PC-9 (cell line): ENCODE measurements around the gene TBCK. TPM values are rescaled to one million over a fixed set of nuclear protein-coding genes. Genes with fewer than 3 reads are reported as not detected.

Experiments
- BruUV-seq: library from RNA; stranded (reverse); fragments of 400-500 nt; replicated peaks from 2 replicates; lab custom pipeline; 2021; lab: Mats Ljungman, UMichigan
- CTCF ChIA-PET: fragments of 300-600 bp; sonication (Branson Sonifier 250); formaldehyde crosslinking; loops from one replicate; lab custom pipeline; 2022; ENCODE audit warnings: antibody characterized with exemption; lab: Charles Lee
- POLR2A ChIA-PET: fragments of 300-600 bp; sonication (Branson Sonifier 250); formaldehyde crosslinking; loops from one replicate; lab custom pipeline; 2022; ENCODE audit warnings: antibody characterized with exemption; ENCODE audit not compliant: unreplicated experiment; lab: Charles Lee
- DNase-seq, 2 experiments: peaks; one replicate each; pipeline versions ENCODE4 v3.0.0 to v3.0.0-alpha.2; 2015 to 2022; ENCODE audit warnings: mixed read lengths in 1 of 2
- H2AFZ ChIP-seq: fragments of 200-600 bp; sonication (generic); 2 replicates; pipeline ENCODE4 v1.8.1; 2017; ENCODE audit warnings: antibody characterized with exemption
- H3F3A ChIP-seq: fragments of 200-600 bp; sonication (generic); 2 replicates; pipeline ENCODE4 v1.8.1; 2017; ENCODE audit warnings: antibody characterized with exemption, mild to moderate bottlenecking, low read depth; ENCODE audit not compliant: insufficient read depth
- H3K27ac ChIP-seq: fragments of 200-600 bp; sonication (generic); 2 replicates; pipeline ENCODE4 v1.6.1; 2016; ENCODE audit warnings: mixed run types
- H3K27me3 ChIP-seq: fragments of 200-600 bp; sonication (generic); 2 replicates; pipeline ENCODE4 v1.6.1; 2016; ENCODE audit warnings: low read depth, mixed run types; ENCODE audit not compliant: insufficient read depth
- H3K36me3 ChIP-seq: fragments of 200-600 bp; sonication (generic); 2 replicates; pipeline ENCODE4 v1.6.1; 2016; ENCODE audit warnings: low read depth, mixed run types
- H3K4me1 ChIP-seq: fragments of 200-600 bp; sonication (generic); replicated peaks from 2 replicates; pipeline ENCODE4 v1.6.1; 2016; ENCODE audit warnings: mixed run types; ENCODE audit not compliant: insufficient read depth
- H3K4me2 ChIP-seq: fragments of 200-600 bp; sonication (generic); 2 replicates; pipeline ENCODE4 v1.6.1; 2017; ENCODE audit warnings: mixed run types
- H3K4me3 ChIP-seq: fragments of 200-600 bp; sonication (generic); 2 replicates; pipeline ENCODE4 v1.6.1; 2016; ENCODE audit warnings: mixed run types
- H3K79me2 ChIP-seq: fragments of 200-600 bp; sonication (generic); 2 replicates; pipeline ENCODE4 v1.6.1; 2017; ENCODE audit warnings: low read depth, mixed run types
- H3K9me2 ChIP-seq: fragments of 200-600 bp; sonication (generic); 2 replicates; pipeline ENCODE4 v1.8.1; 2017; ENCODE audit warnings: mild to moderate bottlenecking; ENCODE audit not compliant: insufficient read depth
- H3K9me3 ChIP-seq: fragments of 200-600 bp; sonication (generic); 2 replicates; pipeline ENCODE4 v1.8.1; 2016; ENCODE audit warnings: low read depth; ENCODE audit not compliant: insufficient read depth
- H4K20me1 ChIP-seq: fragments of 200-600 bp; sonication (generic); 2 replicates; pipeline ENCODE4 v1.8.1; 2017; ENCODE audit not compliant: insufficient read depth
- CTCF ChIP-seq: fragments of 200-600 bp; sonication (generic); conservative IDR thresholded peaks from 2 replicates; pipeline ENCODE4 v1.6.1; 2017; ENCODE audit warnings: mixed run types, antibody characterized with exemption, mild to moderate bottlenecking, moderate library complexity
- EZH2 ChIP-seq: fragments of 200-600 bp; sonication (generic); IDR thresholded peaks from 2 replicates; pipeline ENCODE4 v1.8.0; 2017; ENCODE audit warnings: antibody characterized with exemption, low read depth
- intact Hi-C: fragments of 100-400 bp; cut with micrococcal nuclease; formaldehyde crosslinking; loops from one replicate; pipeline ENCODE4 v1.10.0; 2022; ENCODE audit not compliant: unreplicated experiment
- total RNA-seq: library from RNA; stranded (reverse); gene quantifications from 2 replicates; pipeline ENCODE4 v1.2.3, GENCODE V29; 2021

Gene TBCK
- total RNA-seq, 1 experiment from 2014 or later: 18.7 TPM

- H3K36me3 ChIP-seq: no peaks in the 10 kb centered on the region
- TF ChIP-seq EZH2: no peak
- H3K9me3 ChIP-seq: no peaks in the 10 kb centered on the region
- H3K27ac ChIP-seq: no peak overlapping the region
- POLR2A ChIA-PET: no interaction called here
- no peaks in the 10 kb centered on the region for H3K79me2 ChIP-seq
- no peak overlapping the region for H3K4me2 ChIP-seq
- no peaks in the 10 kb centered on the region; the same call in 1 of the 2 replicates for H3K9me2 ChIP-seq
- BruUV-seq: no TSS peak
- intact Hi-C loops: no loop called here
- H3F3A ChIP-seq: no peaks in the 10 kb centered on the region
- DNase-seq: no peak
- H4K20me1 ChIP-seq: no peaks in the 10 kb centered on the region
- H3K4me1 ChIP-seq: no peaks in the 10 kb centered on the region
- CTCF ChIA-PET: no interaction called here
- H3K4me3 ChIP-seq: no peak overlapping the region
- no peaks in the 10 kb centered on the region for H3K27me3 ChIP-seq
- H2AFZ ChIP-seq: no peak overlapping the region
These were observed 10.5 kb downstream of the TBCK start for GRCh38 chr4:106305435-106306055.

GRCh38 chr4:106304632-106305031 is 11.4 kb downstream of the TBCK start:
- no peak for DNase-seq
- POLR2A ChIA-PET: no interaction called here
- TF ChIP-seq EZH2 (no peak), CTCF (no peak)
- CTCF ChIA-PET: no interaction called here
- intact Hi-C loops: no loop called here
- no peaks in the 10 kb centered on the region for H3F3A ChIP-seq
- H3K4me3 ChIP-seq: no peak overlapping the region
- H3K36me3 ChIP-seq: no peaks in the 10 kb centered on the region
- H3K27me3 ChIP-seq: no peaks in the 10 kb centered on the region
- H3K9me3 ChIP-seq: no peaks in the 10 kb centered on the region
- no peaks in the 10 kb centered on the region for H3K79me2 ChIP-seq
- no TSS peak for BruUV-seq
- H3K4me1 ChIP-seq: no peaks in the 10 kb centered on the region
- H4K20me1 ChIP-seq: no peaks in the 10 kb centered on the region
- no peak overlapping the region for H2AFZ ChIP-seq
- no peak overlapping the region for H3K27ac ChIP-seq
- H3K4me2 ChIP-seq: no peak overlapping the region
- H3K9me2 ChIP-seq: no peaks in the 10 kb centered on the region; the same call in 1 of the 2 replicates

DNA sequence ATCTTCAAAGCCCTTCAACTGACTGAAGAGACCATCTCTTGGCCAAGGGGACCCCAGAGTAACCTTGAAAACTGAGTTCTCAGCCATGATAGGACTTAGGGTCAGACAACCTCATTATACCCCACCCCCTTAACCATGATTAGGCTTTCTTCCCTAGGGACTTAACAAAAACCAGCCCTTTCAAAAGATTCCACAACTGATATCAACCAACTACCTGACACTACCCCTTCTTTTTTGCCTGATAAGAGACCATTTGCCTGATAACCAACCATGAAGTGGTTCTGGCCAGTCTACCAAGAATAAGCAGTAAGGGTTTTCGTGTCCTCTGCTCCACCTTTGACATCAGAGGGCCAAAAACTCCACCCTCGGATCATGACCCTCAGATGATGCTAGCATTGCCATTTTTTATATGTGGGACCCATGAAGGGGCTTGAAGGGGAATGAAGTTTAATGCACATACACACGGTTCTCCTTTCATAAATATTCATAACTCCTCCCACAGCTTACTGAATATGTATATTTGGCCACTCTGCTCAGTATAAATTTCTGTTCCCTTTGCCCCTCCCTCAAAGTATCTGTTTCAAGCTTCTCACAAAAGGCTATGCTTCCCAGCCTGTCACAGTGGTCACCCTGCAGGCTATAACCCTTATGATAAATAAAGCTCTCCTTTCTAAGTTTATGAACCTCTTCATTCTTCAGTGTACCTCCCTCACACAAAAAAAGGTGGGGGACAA is 12.3 kb downstream of the TBCK start:
- Histone ChIP-seq H3K4me2 (no peak overlapping the region), H3K79me2 (no peaks in the 10 kb centered on the region), H3K36me3 (no peaks in the 10 kb centered on the region), H3K9me3 (no peaks in the 10 kb centered on the region), H3K27me3 (no peaks in the 10 kb centered on the region), H3K4me1 (no peaks in the 10 kb centered on the region), H3K9me2 (no peaks in the 10 kb centered on the region; the same call in 1 of the 2 replicates), H4K20me1 (no peaks in the 10 kb centered on the region), H3K4me3 (no peak overlapping the region), H3F3A (no peaks in the 10 kb centered on the region), H2AFZ (no peak overlapping the region), H3K27ac (no peak overlapping the region)
- no peak for DNase-seq
- ChIA-PET CTCF (no interaction called here), POLR2A (no interaction called here)
- intact Hi-C loops: no loop called here
- no peak for TF ChIP-seq CTCF
- no peak for TF ChIP-seq EZH2
- BruUV-seq: no TSS peak
